Measurements from ENCODE around the gene TBC1D1. TPM values are rescaled to one million over a fixed set of nuclear protein-coding genes. Genes with fewer than 3 reads are reported as not detected.

Gene TBC1D1
- total RNA-seq, 2 donors from 2014 or later, result 139 to 220 TPM

DNA sequence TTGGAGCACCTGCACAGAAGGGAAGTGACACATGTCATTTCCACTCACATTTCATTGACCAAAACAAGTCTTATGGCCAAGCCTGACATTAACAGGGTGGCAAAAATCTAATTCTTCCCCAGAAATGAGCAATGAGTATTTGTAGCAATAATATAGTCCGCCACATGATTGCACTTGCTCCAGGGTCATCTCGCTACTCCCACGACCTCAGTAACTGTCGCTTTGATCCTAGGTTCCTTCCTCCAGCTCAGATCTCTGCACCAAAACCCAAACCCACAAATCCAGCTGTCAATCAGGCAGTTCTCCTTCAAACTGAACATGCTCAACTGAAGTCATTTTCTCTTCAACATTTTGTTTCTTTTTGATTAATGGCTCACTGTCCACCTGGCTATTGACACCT lies 44.1 kb downstream of the TBC1D1 start:
- Histone ChIP-seq H3K36me3 (no peaks in the 10 kb centered on the region), H3K27ac (no peak overlapping the region), H3K4me3 (no peak overlapping the region), H3K27me3 (no peaks in the 10 kb centered on the region), H3K4me1 (peaks cover 0 to 45% of the 10 kb centered on the region in 2 donors), H3K9me3 (no peaks in the 10 kb centered on the region)
- no peak for DNase-seq (ENCODE audit: low spot score)
- TF ChIP-seq, protein P1, sequence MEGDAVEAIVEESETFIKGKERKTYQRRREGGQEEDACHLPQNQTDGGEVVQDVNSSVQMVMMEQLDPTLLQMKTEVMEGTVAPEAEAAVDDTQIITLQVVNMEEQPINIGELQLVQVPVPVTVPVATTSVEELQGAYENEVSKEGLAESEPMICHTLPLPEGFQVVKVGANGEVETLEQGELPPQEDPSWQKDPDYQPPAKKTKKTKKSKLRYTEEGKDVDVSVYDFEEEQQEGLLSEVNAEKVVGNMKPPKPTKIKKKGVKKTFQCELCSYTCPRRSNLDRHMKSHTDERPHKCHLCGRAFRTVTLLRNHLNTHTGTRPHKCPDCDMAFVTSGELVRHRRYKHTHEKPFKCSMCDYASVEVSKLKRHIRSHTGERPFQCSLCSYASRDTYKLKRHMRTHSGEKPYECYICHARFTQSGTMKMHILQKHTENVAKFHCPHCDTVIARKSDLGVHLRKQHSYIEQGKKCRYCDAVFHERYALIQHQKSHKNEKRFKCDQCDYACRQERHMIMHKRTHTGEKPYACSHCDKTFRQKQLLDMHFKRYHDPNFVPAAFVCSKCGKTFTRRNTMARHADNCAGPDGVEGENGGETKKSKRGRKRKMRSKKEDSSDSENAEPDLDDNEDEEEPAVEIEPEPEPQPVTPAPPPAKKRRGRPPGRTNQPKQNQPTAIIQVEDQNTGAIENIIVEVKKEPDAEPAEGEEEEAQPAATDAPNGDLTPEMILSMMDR (IDR thresholded peaks at IDR 0.05), result no peak

DNA sequence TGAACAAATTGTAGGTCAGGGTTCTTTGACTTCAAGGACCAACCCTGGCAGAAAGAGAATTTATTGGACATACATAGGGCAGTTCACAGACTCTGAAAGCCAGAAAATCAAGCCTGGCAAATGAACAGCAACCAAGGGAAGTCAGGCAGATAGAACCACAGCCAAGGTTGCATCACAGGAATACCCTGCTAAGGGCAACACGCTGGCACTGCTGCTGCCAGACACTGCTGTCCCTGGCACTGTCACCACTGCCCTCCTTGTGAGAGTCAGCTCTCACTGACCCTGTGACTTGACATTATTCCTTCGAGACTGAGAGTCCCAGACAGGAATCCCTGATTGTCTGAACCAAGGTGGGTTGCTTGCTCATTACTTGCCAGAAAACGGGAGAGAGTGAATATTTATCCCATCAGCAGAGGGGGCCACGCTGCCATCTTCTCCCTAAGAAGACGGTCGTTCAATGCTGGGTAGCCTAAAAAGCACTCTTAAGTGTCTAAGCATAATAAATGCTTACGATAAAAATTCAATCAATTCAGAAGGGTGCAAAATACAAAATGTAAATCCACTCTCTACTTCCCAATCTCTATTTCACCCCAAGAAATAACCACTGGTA lies 46.1 kb downstream of the TBC1D1 start:
- peaks cover 0 to 38% of the 10 kb centered on the region in 2 donors for H3K4me1 ChIP-seq
- H3K27me3 ChIP-seq, result no peaks in the 10 kb centered on the region
- no peaks in the 10 kb centered on the region for H3K36me3 ChIP-seq
- peak overlapping the region; percentile 70 to 73 for H3K27ac ChIP-seq
- no peak for DNase-seq (ENCODE audit: low spot score)
- H3K4me3 ChIP-seq, result no peak overlapping the region
- TF ChIP-seq, protein P1 (IDR thresholded peaks at IDR 0.05), result no peak
- H3K9me3 ChIP-seq, result no peaks in the 10 kb centered on the region

DNA sequence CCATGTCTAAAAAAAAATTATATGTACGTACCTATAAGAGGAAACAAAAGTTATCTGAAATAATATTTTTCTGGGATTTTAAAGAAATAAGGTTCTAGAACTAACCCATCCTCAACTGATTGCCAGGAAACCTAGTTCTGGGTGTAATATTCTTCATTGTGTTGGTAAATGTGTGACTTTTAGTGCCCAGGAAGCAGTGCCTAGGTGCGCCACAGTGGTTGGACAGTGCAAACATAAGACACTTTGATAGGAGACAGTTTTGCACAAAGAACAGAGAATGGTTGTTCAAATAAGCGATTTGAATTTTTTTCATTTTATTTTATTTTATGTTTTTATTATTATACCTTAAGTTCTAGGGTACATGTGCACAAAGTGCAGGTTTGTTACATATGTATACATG lies 47.3 kb downstream of the TBC1D1 start:
- H3K4me1 ChIP-seq, result peaks cover 0 to 31% of the 10 kb centered on the region in 2 donors
- no peaks in the 10 kb centered on the region for H3K27me3 ChIP-seq
- no peak overlapping the region for H3K27ac ChIP-seq
- H3K36me3 ChIP-seq, result no peaks in the 10 kb centered on the region
- no peaks in the 10 kb centered on the region for H3K9me3 ChIP-seq
- no peak overlapping the region for H3K4me3 ChIP-seq
- TF ChIP-seq, protein P1 (IDR thresholded peaks at IDR 0.05), result no peak
- DNase-seq (ENCODE audit: low spot score), result no peak

DNA sequence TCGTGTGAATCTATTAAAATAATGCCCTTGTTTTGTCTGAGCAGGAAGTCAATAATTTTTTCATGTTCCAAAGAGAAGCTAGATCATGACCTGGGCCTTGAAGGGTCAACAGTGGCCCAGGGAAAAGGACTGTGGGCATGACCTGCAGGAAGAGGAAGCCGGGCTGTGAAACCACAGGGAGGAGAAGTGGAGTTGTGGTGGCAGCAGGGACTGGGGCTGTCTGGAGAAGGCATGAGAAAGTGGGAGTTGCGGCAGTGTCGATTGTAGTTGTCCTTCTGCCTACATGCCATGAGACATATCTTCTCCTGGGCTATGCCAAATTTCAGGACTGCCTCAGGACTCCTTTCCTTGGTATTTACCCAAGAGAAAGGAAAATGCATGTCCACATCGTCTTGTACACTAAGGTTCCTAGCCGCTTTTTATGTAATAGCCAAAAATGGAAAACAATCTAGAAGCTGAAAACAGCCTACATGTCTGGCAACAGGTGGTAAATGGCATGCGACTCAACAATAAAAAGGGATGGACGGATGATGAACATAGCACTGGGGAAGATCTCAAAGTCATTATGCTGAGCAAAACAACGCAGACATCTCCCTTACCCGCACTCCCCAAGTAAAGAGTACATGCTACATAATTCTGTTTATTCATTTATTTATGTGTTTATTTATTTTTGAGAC lies 55.8 kb downstream of the TBC1D1 start:
- Histone ChIP-seq H3K27me3 (no peaks in the 10 kb centered on the region), H3K9me3 (no peaks in the 10 kb centered on the region), H3K36me3 (no peaks in the 10 kb centered on the region), H3K4me1 (peaks cover 0 to 31% of the 10 kb centered on the region in 2 donors), H3K4me3 (no peak overlapping the region), H3K27ac (peak overlapping the region; percentile 9 to 80)
- DNase-seq (ENCODE audit: low spot score), result no peak
- TF ChIP-seq, protein P1 (IDR thresholded peaks at IDR 0.05), result no peak

DNA sequence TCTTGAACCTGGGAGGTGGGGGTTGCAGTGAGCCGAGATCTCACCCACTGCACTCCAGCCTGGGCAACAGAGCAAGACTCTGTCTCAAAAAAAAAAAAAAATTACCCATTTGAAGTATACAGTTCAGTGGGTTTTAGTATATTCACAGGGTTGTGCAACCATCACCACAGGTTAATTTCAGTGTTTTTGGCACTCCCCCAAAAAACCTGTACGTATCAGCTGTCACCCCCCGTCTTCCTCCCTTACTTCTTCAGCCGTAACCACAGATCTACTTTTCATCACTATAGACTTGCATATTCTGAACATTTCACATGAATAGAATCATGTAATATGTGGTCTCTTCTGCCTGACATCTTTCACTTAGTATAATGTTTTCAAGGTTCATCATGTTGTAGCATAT lies 57.7 kb downstream of the TBC1D1 start:
- Histone ChIP-seq H3K9me3 (no peaks in the 10 kb centered on the region), H3K4me1 (peaks cover 0 to 31% of the 10 kb centered on the region in 2 donors), H3K27me3 (no peaks in the 10 kb centered on the region), H3K4me3 (no peak overlapping the region), H3K36me3 (no peaks in the 10 kb centered on the region), H3K27ac (no peak overlapping the region)
- TF ChIP-seq, protein P1 (IDR thresholded peaks at IDR 0.05), result no peak
- no peak for DNase-seq (ENCODE audit: low spot score)
